Activated CD4-positive, CD25-positive, alpha-beta regulatory T cell (primary cell): Measurements from ENCODE around the gene SPHK2.
"Not testable (repeated sequence)": the region's sequence is repeated elsewhere in the genome, so short reads cannot be mapped to it uniquely, and the experiment has no call there.

Source experiments
- DNase-seq, 4 experiments: peaks; one replicate each; lab custom pipeline; 2025; lab: John Stamatoyannopoulos, UW

The SPHK2 gene

GRCh38 chr19:48660852-48661710 is 41.8 kb downstream of the SPHK2 start:
- peak; percentile 41 to 57 (median 54) for DNase-seq

- no peak for DNase-seq
Observed at GRCh38 chr19:48661711-48662090, 42.4 kb downstream of the SPHK2 start.

GRCh38 chr19:48663667-48664066 is 44.4 kb downstream of the SPHK2 start:
- no peak for DNase-seq

DNA sequence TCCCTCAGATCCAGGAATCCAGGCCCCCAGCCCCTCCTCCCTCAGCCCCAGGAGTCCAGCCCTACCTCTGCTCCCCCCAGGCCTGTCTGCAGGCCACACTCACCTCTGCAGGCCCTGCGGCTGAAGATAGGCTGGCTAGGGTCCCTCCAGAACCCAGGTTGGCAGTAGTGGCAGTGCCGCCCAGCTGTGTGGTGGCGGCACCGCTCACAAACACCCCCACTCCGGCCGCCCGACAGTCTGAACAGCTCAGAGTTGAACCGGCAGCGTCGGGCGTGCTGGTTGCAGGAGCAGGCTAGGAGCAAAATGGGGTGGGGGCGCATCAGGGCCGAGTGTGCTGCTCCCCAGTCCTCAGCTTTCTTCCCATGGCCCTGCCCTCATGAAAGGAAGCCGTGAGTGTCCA is 45.2 kb downstream of the SPHK2 start:
- no peak for DNase-seq

GRCh38 chr19:48665786-48666185 is 46.5 kb downstream of the SPHK2 start:
- DNase-seq: no peak

- DNase-seq: no peak
Observed at GRCh38 chr19:48668332-48668731, 49.0 kb downstream of the SPHK2 start.

GRCh38 chr19:48668761-48669160 is 49.5 kb downstream of the SPHK2 start:
- DNase-seq: no peak

DNA sequence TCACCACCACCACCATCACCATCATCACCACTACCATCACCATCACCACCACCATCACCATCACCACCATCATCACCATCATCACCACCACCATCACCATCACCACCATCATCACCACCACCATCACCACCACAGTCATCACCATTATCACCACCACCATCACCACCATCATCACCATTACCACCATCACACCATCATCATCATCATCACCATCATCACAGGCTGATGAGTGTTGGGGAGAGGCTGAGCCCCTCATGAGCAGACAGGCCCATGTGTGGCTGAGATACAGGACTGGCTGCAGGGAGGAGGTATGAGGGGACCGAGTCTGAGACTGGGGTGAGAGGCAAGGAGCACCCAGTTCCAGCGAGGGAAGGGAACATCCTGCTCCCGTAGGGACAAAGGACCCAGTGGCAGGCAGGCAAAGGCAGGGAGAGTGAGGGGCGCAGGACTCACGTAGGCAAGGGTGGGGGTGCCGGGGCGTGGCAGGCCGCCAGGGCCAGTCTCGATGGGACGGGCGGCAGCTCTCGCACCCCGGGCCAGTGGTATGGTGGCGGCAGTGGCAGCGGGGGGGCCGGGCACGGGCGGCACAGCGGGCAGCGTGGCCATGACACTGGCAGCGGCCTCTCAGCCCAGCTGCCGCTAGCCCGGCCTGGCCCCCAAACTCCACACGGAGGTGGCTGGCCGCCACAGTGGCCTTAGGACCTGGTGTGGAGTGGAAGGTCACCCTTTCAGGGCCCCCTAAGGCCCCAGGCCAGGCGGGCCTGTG is 50.8 kb downstream of the SPHK2 start:
- DNase-seq: no peak

DNA sequence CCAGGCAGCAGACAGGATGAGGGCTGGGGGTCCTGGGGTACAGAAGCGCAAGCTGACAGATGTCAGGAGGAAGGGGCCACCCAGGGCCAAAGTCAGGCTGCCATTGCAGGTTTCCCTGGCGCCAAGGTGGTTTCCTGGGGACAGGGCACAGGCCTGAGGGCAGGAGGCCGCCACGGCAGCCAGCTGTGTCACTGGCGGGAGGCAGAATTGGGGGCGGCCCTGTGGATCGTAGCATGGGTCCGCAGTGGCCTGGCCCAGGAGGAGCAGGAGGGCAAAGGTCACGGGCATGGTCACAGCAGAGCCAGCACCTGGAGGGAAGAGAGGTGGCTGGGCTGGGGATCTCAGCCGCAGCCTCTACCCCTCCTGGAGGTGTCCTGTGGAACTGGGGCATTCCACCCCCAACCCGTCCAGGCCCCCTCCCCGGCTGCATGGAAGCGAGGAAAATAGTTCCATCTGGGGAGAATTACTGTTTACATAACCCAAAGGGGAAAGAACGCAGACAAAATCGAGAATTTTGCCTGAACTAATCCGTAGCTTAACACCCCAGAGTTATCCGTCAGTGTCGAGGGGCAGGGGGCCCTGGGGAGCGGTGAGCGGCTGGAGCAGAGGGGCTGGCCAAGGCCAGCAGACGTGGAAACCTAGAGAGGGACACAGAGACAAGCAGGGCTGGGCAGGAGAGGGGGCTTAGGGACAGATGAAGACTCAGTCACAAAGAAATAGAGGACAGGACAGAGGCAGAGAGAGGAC is 51.6 kb downstream of the SPHK2 start:
- no peak for DNase-seq

GRCh38 chr19:48671446-48671995 is 52.2 kb downstream of the SPHK2 start:
- DNase-seq: no peak

DNA sequence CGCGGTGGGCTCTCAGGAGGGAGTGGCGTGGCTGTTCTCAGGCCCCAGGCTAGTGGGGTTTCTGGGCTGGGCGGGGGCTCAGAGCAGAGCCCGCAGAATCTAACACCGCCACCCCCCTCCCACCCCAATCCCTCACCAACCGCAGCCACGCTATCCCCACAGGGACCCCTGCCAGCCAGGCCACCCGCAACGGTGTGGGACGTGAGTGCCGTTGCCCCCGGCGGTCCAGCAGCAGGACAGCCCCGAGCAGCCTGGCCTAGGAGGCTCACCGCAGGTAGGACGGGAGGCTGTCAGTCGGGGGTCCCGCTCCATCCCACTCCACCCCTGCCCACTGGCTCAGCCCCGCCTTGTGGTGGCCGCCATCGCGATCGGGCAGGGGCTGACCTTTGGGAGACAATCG is 53.7 kb downstream of the SPHK2 start, which contains the start of gene NTN5:
NTN5 (minus strand) TSS at position 24 of the 400 bp plus-strand sequence. CDS start 2,031 bp downstream, outside the sequence.
- no peak for DNase-seq

DNA sequence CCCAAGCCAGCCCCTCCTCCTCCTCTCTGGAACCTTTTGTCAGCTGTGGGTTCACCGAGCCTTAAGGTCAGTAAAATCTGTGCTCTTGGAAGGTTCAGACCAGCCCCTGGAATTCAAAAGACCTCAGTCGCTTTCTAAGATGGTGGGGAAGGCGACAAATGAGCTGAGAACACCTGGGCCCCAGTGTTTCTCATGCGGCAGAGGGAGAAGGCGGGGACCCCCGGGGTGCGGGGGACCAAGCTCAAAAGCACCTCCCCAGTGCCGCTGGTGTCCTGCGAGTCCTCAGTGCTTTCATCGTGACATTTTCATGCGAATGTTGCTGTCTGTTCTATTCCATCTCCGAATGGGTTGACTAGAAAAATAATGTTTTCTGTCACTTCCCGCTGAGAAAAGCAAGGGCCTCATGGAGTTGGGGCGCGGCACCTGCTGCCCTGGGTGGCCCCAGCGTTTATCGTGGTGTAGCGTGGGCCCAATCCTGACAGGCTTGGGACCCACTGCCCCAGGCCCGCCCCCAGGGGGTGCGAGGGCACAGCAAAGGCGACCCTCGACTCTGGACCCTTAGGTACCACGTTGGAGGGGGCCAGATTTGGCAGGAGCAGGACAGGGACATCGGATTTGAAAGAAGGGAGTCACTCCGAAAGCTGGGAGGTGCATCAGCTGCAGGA is 54.3 kb downstream of the SPHK2 start:
- no peak for DNase-seq

DNA sequence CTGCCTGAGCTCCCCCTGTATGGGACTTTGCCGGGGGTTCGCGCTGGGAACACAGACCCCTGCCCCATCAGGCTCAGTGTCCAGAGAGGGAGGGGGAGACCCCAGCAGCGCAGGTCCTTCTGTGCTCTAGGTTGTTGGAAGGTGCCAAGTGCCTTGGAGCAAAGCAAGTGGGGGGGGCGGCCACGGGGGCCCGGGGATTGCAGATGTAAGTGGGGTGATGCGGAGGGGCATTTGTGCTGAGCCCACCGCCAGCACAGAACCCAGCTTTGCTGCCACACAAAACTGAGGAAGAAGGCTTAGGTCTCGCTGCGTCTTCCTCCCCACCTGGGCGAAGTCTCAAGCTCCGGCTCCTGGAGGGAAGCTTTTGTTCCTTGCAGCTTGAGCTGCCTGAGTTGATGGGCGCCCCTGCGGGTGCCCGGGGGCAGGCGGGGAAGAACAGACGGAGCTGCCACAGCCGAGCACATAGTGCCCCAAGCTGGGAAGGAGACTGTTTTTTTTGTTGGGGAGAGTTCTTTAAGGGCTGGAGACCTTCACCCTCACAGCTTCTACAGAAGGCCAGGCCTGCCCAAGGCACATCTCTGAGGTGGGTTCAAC is 55.0 kb downstream of the SPHK2 start:
- DNase-seq: no peak

- DNase-seq: peak; percentile 37 to 61 (median 47)
Observed at GRCh38 chr19:48674921-48675824, 55.9 kb downstream of the SPHK2 start.

- no peak for DNase-seq
Observed at GRCh38 chr19:48676487-48676886, 57.2 kb downstream of the SPHK2 start.

- DNase-seq: no peak
Observed at GRCh38 chr19:48676887-48677286, 57.6 kb downstream of the SPHK2 start.

GRCh38 chr19:48678201-48678600 is 58.9 kb downstream of the SPHK2 start:
- no peak for DNase-seq

DNA sequence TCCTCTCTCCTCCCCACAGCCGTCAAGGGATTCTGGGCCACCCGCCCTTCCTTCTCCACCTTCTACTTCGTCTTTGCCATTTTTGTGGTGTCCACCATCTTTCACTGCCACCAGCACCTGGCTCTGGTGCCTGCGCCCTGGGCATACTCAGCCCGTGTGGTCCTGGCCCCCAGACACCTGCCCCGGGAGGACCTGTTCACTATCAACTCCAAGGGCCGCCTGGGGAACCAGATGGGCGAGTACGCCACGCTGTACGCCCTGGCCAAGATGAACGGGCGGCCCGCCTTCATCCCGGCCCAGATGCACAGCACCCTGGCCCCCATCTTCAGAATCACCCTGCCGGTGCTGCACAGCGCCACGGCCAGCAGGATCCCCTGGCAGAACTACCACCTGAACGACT is 60.7 kb downstream of the SPHK2 start:
- DNase-seq: not testable (repeated sequence)
